Gastrocnemius medialis (tissue), 4 donors: ENCODE data around the gene IL16. TPM values are rescaled to one million over a fixed set of nuclear protein-coding genes. Genes with fewer than 3 reads are reported as not detected.

Experiments
- ATAC-seq, 2 donors: fragments of 150-250 bp; one replicate each; pipeline ENCODE4 v1.9.1; 2016
- DNase-seq, 2 donors: peaks; one replicate each; pipeline ENCODE4 v3.0.0-alpha.2; 2019
- H3K27ac ChIP-seq, 4 donors: fragments of 200-600 bp; sonication (generic); 1 replicate in 1 of 4; 2 replicates in 3 of 4; pipeline ENCODE4 v1.5.1; 2016 to 2018; ENCODE audit warnings: mild to moderate bottlenecking in 2 of 4, moderate library complexity in 1 of 4
- H3K27me3 ChIP-seq, 3 donors: fragments of 200-600 bp; sonication (generic) in 2 of 3; 1 replicate in 1 of 3; 2 replicates in 2 of 3; pipeline versions ENCODE4 v1.5.1 to v1.6.0; 2016 to 2019; ENCODE audit warnings: mild to moderate bottlenecking in 1 of 3, moderate library complexity in 1 of 3
- H3K36me3 ChIP-seq, 2 donors: fragments of 200-600 bp; sonication (generic) in 1 of 2; one replicate each; pipeline ENCODE4 v1.5.1; 2017 to 2018
- H3K4me1 ChIP-seq, 2 donors: fragments of 200-600 bp; sonication (generic) in 1 of 2; one replicate each; pipeline ENCODE4 v1.5.1; 2016 to 2017; ENCODE audit warnings: mild to moderate bottlenecking in 2 of 2
- H3K4me3 ChIP-seq, 4 donors: fragments of 200-600 bp; sonication (generic) in 3 of 4; 1 replicate in 1 of 4; 2 replicates in 3 of 4; pipeline ENCODE4 v1.5.1; 2016 to 2019; ENCODE audit warnings: mild to moderate bottlenecking in 2 of 4
- H3K9me3 ChIP-seq, 3 donors: fragments of 200-600 bp; sonication (generic) in 2 of 3; 1 replicate in 1 of 3; 2 replicates in 2 of 3; pipeline ENCODE4 v1.5.1; 2016 to 2019
- CTCF ChIP-seq, 5 experiments: fragments of 450-650 bp in 3 of 5; fragments of 200-600 bp in 2 of 5; sonication (generic) in 2 of 5; IDR thresholded peaks in 4 of 5; conservative IDR thresholded peaks in 1 of 5; 1 replicate in 4 of 5; 2 replicates in 1 of 5; pipeline ENCODE4 v1.5.1; 2016 to 2019; ENCODE audit warnings: antibody characterized with exemption in 5 of 5, mild to moderate bottlenecking in 3 of 5, moderate library complexity in 3 of 5
- POLR2A ChIP-seq, 2 donors: fragments of 450-650 bp; IDR thresholded peaks; one replicate each; pipeline ENCODE4 v1.6.1; 2017; ENCODE audit warnings: antibody characterized with exemption in 2 of 2, mild to moderate bottlenecking in 2 of 2, moderate library complexity in 2 of 2
- in situ Hi-C, 4 donors: fragments of 200-750 bp; cut with MboI; loops; one replicate each; pipeline versions ENCODE4 v1.15.0 to v1.8.0; 2017; ENCODE audit warnings: low sequenced_read_pairs in 4 of 4
- intact Hi-C: fragments of 100-400 bp; cut with DNase I; formaldehyde crosslinking; loops from one replicate; pipeline ENCODE4 v1.15.1; 2023; ENCODE audit warnings: low total_unique reads
- total RNA-seq, 4 donors: library from RNA; depleted of rRNA; stranded (reverse); fragments of >200 nt; gene quantifications; one replicate each; pipeline versions ENCODE4 v1.1.0 to v1.2.3, GENCODE V29; 2016

IL16 gene
- total RNA-seq, 4 donors from 2014 or later = 3.3 to 4.5 (median 4.3) TPM

- TF ChIP-seq CTCF (IDR thresholded peaks at IDR 0.05 in 4 of 5, conservative IDR thresholded peaks at IDR 0.05 in 1 of 5) (no peak), POLR2A (IDR thresholded peaks at IDR 0.05) (no peak)
- ATAC-seq (peak; percentile 77 to 87), DNase-seq (peak; percentile 19 to 61)
- in situ Hi-C loops = no loop called here
- H3K4me1 ChIP-seq = peaks cover 4 to 8% of the 10 kb centered on the region in 2 donors
- no peaks in the 10 kb centered on the region for H3K27me3 ChIP-seq
- no peaks in the 10 kb centered on the region for H3K36me3 ChIP-seq
- peak overlapping the region; percentile 16 to 71 (median 41) for H3K27ac ChIP-seq
- H3K4me3 ChIP-seq = no peak overlapping the region
- intact Hi-C loops = no loop called here
- no peaks in the 10 kb centered on the region for H3K9me3 ChIP-seq
These were observed 36.1 kb upstream of the IL16 start for GRCh38 chr15:81160312-81161159.

DNA sequence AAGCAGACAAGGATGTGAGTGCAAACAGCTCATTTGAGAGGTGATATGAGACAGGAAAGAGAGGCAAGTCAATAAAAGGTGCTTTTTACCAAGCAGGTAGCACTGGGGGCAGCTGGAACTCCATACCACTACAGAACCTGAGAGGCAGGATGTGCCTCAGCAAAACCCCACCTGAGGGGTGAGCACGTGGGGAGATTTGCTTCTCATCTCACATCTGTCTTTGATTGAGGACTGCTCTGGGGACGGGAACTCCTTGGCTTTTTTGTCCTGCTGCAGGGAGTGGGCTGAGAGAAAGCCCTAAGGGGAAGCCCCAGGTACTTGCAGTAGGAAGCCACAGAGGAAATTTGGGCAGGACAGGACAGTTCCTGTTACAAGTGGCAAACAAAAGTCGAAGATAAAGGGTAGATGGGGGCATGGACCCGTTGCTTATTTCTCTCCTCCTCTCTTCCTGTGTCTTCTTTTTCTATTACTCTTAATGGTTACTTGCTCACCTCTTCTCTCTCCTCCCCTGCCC, 35.5 kb upstream of the IL16 start:
- Histone ChIP-seq H3K4me1 (peaks cover 4 to 8% of the 10 kb centered on the region in 2 donors), H3K9me3 (no peaks in the 10 kb centered on the region), H3K4me3 (no peak overlapping the region), H3K27me3 (no peaks in the 10 kb centered on the region), H3K36me3 (no peaks in the 10 kb centered on the region), H3K27ac (peak overlapping the region; percentile 15 to 71 (median 33))
- intact Hi-C loops = no loop called here
- no peak for DNase-seq
- TF ChIP-seq CTCF (IDR thresholded peaks at IDR 0.05 in 4 of 5, conservative IDR thresholded peaks at IDR 0.05 in 1 of 5) = no peak
- TF ChIP-seq POLR2A (IDR thresholded peaks at IDR 0.05) = no peak
- in situ Hi-C loops = no loop called here
- ATAC-seq = no peak

DNA sequence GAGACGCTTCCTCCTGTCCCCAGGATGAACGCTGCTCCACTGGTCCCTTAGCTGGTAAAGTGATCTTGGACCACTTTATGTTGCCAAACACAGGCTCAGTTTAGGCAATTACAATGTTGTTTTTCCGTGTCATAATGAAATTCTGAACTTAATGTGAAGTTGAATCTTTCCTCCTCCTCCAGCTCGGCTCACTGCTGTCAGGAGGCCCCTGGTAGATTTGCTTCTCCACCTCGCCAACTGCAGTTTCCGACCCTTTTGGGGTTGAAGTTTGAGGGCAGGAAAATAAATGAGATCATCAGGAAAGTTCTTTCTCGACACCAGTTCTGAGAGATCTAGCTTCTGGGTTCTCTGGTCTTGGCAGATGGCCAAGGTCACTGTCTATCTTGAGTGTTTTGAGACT, 34.8 kb upstream of the IL16 start:
- DNase-seq = no peak
- in situ Hi-C loops = no loop called here

DNA sequence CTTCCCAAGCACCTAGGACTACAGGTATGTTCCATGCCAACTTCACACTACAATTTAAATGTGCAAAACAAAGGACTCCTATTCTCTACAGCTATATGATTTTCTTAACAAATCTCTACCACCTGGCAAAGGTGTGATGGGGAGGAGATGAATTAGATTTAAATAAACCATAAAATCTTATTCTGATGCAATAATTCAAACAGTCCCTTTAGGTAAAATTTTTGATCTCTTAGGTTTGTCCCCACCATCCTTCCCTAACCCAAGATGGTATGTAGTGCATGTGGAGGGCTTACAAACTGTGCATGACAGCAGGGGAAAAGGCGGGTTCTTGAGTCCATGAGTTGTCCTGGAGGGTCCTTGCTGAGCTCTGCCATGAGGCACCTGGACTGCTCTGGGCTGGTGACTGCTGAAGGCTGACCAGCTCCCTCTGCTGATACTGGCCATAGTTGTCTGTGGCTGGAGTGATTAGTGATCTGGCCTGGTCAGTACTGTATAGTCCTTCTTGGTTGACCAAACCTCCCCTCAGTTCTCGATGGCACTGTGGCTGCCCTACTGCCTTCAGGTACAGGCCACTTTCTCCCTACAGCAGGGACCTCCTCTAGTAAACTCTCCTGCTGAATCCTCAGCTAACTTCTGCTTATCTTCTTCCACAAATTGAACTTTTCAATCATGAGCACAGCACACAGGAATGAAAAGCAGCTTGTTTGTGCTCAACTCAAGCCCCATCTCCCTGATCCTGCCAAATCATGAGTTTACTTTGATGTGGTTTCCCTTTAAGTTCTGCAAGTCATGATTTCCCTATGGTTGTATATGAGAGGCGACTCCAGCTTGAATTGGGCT, 32.5 kb upstream of the IL16 start:
- no peak overlapping the region for H3K27ac ChIP-seq
- intact Hi-C loops = no loop called here

More for the DNA sequence above, 34.8 kb upstream of the IL16 start:
- H3K4me3 ChIP-seq = no peak overlapping the region
- H3K4me1 ChIP-seq = peaks cover 4 to 8% of the 10 kb centered on the region in 2 donors
- ATAC-seq = no peak
- intact Hi-C loops = no loop called here
- peak overlapping the region in 2 of 4 donors; percentile 50 to 71 for H3K27ac ChIP-seq
- no peaks in the 10 kb centered on the region for H3K9me3 ChIP-seq
- H3K27me3 ChIP-seq = no peaks in the 10 kb centered on the region
- TF ChIP-seq POLR2A (IDR thresholded peaks at IDR 0.05) (no peak), CTCF (IDR thresholded peaks at IDR 0.05 in 4 of 5, conservative IDR thresholded peaks at IDR 0.05 in 1 of 5) (no peak)
- H3K36me3 ChIP-seq = no peaks in the 10 kb centered on the region

More for the DNA sequence above, 32.5 kb upstream of the IL16 start:
- H3K4me3 ChIP-seq = no peak overlapping the region
- no peaks in the 10 kb centered on the region for H3K9me3 ChIP-seq
- TF ChIP-seq CTCF (IDR thresholded peaks at IDR 0.05 in 4 of 5, conservative IDR thresholded peaks at IDR 0.05 in 1 of 5) = no peak
- TF ChIP-seq POLR2A (IDR thresholded peaks at IDR 0.05) = no peak
- in situ Hi-C loops = no loop called here
- no peaks in the 10 kb centered on the region for H3K36me3 ChIP-seq
- ATAC-seq (no peak), DNase-seq (no peak)
- H3K4me1 ChIP-seq = peaks cover 4 to 16% of the 10 kb centered on the region in 2 donors
- H3K27me3 ChIP-seq = no peaks in the 10 kb centered on the region
